ENCODE results near the gene TBC1D5. TPM values are rescaled to one million over a fixed set of nuclear protein-coding genes. Genes with fewer than 3 reads are reported as not detected.

Gene TBC1D5
- total RNA-seq, 1 donor from 2014 or later = 48.1 TPM

GRCh38 chr3:17142516-17142915, 599.9 kb downstream of the TBC1D5 start:
- Histone ChIP-seq H3K4me3 (no peak overlapping the region), H3K27ac (no peak overlapping the region), H3K27me3 (no peaks in the 10 kb centered on the region), H3K36me3 (no peaks in the 10 kb centered on the region), H3K4me1 (no peaks in the 10 kb centered on the region), H3K9me3 (no peaks in the 10 kb centered on the region)
- intact Hi-C loops (cut with DNase I) = no loop called here
- no peak for TF ChIP-seq POLR2AphosphoS5 (IDR thresholded peaks at IDR 0.05; ENCODE audit: insufficient read depth in 1 of 2, low read depth in 1 of 2)
- TF ChIP-seq, protein P1, sequence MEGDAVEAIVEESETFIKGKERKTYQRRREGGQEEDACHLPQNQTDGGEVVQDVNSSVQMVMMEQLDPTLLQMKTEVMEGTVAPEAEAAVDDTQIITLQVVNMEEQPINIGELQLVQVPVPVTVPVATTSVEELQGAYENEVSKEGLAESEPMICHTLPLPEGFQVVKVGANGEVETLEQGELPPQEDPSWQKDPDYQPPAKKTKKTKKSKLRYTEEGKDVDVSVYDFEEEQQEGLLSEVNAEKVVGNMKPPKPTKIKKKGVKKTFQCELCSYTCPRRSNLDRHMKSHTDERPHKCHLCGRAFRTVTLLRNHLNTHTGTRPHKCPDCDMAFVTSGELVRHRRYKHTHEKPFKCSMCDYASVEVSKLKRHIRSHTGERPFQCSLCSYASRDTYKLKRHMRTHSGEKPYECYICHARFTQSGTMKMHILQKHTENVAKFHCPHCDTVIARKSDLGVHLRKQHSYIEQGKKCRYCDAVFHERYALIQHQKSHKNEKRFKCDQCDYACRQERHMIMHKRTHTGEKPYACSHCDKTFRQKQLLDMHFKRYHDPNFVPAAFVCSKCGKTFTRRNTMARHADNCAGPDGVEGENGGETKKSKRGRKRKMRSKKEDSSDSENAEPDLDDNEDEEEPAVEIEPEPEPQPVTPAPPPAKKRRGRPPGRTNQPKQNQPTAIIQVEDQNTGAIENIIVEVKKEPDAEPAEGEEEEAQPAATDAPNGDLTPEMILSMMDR (IDR thresholded peaks at IDR 0.05) = no peak
- TF ChIP-seq POLR2A (IDR thresholded peaks at IDR 0.05) = no peak
- no peak for DNase-seq (ENCODE audit: extremely low spot score in 2 of 2)

DNA sequence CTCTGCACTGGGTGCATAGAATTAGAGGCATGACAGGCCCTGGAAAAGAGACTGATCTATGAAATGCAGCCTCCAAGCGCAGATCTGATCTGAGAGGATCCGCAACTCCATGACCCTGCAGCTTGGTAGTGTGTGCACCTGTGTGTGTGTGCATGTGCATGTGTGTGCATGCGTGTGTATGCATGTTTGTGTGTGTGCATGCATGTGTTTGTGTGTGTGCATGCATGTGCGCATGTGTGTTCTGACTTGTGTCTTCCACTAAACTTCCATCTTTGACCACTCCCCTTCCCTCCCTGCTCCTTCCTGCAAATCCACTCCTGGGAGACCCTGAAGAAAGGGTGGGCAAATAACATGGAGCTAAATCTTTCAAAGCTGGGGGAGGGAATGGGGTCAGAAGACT, 600.7 kb downstream of the TBC1D5 start:
- DNase-seq (ENCODE audit: extremely low spot score in 2 of 2) = no peak
- no peaks in the 10 kb centered on the region for H3K36me3 ChIP-seq
- no peak overlapping the region for H3K27ac ChIP-seq
- no peak overlapping the region for H3K4me3 ChIP-seq
- H3K4me1 ChIP-seq = no peaks in the 10 kb centered on the region
- TF ChIP-seq, protein P1 (IDR thresholded peaks at IDR 0.05) = no peak
- H3K27me3 ChIP-seq = no peaks in the 10 kb centered on the region
- no peaks in the 10 kb centered on the region for H3K9me3 ChIP-seq
- intact Hi-C loops (cut with DNase I) = no loop called here

DNA sequence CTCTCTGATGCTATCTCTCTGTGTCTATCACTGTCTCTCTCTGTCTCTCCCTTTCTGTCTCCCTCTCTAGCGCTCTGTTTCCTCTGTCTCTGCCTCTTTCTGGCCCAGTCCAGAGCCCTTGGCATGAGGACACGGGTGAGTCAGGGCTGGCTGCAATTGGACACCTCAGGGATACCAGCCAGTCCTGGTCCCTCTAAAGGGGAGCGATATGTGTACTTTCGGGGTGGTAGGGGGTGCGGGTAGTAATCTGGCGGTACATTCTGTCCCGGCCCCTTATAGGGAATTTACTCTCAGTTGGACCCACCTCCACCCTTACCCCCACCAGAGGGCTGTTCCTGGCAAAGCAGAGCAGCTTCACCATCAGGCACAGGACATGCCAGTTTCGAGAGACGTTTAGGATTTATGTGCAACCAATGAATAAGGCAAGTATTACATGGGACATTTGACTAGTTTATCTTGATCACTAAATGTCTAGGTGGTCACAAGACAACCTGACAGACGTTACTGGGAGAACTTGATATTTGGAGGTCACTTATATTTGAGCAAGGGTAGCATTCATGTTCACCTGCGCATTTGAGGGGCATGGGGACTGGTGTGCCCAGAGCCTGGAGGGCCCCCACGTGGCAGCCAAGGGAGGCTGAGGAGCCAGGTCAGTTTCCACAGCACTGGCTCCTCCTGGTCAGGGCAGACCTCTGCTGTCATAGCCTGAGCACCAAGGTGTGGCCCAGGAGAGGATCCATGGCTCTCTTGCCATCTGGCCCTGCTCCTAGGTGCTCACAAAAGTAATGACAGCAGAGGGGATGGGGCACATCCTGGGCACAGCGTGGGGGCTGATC, 601.5 kb downstream of the TBC1D5 start:
- no peak for DNase-seq (ENCODE audit: extremely low spot score in 2 of 2)
- intact Hi-C loops (cut with DNase I) = no loop called here
- no peak for TF ChIP-seq POLR2A (IDR thresholded peaks at IDR 0.05)
- no peaks in the 10 kb centered on the region for H3K4me1 ChIP-seq
- no peaks in the 10 kb centered on the region for H3K9me3 ChIP-seq
- H3K27ac ChIP-seq = no peak overlapping the region
- no peak overlapping the region for H3K4me3 ChIP-seq
- no peaks in the 10 kb centered on the region for H3K27me3 ChIP-seq
- H3K36me3 ChIP-seq = no peaks in the 10 kb centered on the region

DNA sequence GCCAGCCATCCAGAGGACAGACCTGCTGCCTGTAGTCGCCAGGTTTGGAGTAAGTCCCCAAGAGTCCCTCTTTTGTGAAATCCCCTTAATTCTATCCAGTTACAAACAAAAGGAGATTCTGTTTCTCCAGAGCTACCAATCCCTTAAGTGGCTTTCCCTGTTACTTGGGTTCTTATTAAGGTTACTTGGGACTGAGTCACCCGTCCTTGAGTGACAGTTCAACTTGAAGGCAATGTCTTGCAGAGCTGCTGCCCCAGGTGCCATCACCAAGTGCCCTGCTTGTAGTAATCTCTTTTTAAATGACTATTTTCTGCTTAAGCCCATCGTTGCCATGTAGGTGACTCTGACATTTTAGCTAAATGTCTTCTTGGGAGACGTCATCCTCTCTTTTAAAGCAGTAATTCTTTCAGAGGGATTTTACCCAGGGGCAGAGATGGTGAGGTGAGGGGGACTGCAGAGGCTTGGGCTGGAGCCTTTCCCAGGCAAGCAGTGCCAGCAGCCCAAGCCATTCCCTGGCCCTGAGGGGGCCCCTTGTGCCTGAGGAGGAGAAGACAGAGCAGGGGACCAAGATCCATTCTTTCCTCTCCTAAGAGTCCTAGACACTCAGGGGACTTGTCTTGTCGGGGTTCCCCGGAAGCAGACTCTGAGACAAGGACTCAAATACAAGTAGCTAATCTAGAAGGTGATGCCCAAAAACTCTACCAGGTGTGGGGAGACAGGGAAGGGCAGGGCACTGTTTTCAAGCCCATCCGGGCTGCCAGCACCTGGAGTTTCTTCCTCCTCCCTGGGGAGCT, 604.0 kb downstream of the TBC1D5 start:
- H3K36me3 ChIP-seq = no peaks in the 10 kb centered on the region
- no peaks in the 10 kb centered on the region for H3K9me3 ChIP-seq
- no peaks in the 10 kb centered on the region for H3K27me3 ChIP-seq
- no peaks in the 10 kb centered on the region for H3K4me1 ChIP-seq
- DNase-seq (ENCODE audit: extremely low spot score in 2 of 2) = no peak
- no peak overlapping the region for H3K4me3 ChIP-seq
- no peak overlapping the region for H3K27ac ChIP-seq
- intact Hi-C loops (cut with DNase I) = no loop called here
- TF ChIP-seq POLR2AphosphoS5 (IDR thresholded peaks at IDR 0.05; ENCODE audit: insufficient read depth in 1 of 2, low read depth in 1 of 2) (no peak), POLR2A (IDR thresholded peaks at IDR 0.05) (no peak)
- TF ChIP-seq, protein P1 (IDR thresholded peaks at IDR 0.05) = no peak

DNA sequence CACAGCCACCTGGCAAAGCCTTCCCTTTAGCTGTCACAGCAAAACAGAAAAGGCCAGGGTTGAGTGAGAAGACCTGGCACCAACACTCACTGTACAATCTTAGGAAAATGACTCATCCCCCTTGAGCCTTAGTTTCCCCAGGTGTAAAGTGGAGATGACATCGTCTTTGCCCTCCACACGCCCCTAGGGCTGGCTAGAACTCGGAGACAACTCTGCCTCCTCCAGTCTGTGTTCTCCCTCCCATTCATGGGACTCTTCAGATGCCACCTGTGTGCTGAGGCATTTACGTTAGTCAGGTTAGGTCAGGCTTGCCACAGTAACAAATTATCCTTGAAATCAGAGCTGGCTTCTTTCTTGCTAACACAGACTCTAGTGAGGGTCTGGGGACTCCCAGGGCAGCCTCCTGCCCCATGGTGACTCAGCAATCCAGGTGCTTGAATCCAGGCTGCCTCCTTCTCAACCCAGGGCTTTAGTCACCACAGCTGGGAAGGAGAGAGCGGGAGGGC, 605.1 kb downstream of the TBC1D5 start:
- TF ChIP-seq, protein P1 (IDR thresholded peaks at IDR 0.05) = no peak
- TF ChIP-seq POLR2A (IDR thresholded peaks at IDR 0.05) (no peak), POLR2AphosphoS5 (IDR thresholded peaks at IDR 0.05; ENCODE audit: insufficient read depth in 1 of 2, low read depth in 1 of 2) (no peak)
- H3K4me1 ChIP-seq = no peaks in the 10 kb centered on the region
- H3K27ac ChIP-seq = no peak overlapping the region
- intact Hi-C loops (cut with DNase I) = no loop called here
- H3K36me3 ChIP-seq = no peaks in the 10 kb centered on the region
- no peak for DNase-seq (ENCODE audit: extremely low spot score in 2 of 2)
- H3K27me3 ChIP-seq = no peaks in the 10 kb centered on the region
- no peak overlapping the region for H3K4me3 ChIP-seq
- H3K9me3 ChIP-seq = no peaks in the 10 kb centered on the region

All from vagina (tissue), 2 donors.